GM18907 (cell line): ENCODE measurements around the gene IFI44.

Experiments
- ATAC-seq: cut with Tn5 transposase; IDR thresholded peaks from one replicate; pipeline ENCODE4 v1.9.1; 2021; ENCODE audit warnings: mild to moderate bottlenecking, moderate library complexity; ENCODE audit not compliant: unreplicated experiment

Gene IFI44

DNA sequence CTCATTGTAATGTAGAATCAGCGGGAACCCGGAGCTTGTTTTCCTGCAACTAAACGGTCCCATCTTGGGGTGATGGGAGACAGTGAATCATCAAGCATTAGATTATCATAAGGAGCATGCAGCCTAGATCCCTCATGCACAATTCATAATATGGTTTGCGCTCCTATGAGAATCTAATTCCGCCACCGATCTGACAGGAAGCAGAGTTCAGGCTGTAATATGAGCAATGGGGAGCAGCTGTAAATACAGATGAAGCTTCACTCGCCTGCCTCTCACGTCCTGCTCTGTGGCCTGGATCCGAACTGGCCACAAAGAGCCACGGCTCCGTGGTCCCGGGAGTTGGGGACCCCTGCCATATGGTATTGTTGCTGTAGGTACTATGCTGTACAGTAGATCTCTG is 1.6 kb downstream of the IFI44 start:
- ATAC-seq: peak; percentile 41

DNA sequence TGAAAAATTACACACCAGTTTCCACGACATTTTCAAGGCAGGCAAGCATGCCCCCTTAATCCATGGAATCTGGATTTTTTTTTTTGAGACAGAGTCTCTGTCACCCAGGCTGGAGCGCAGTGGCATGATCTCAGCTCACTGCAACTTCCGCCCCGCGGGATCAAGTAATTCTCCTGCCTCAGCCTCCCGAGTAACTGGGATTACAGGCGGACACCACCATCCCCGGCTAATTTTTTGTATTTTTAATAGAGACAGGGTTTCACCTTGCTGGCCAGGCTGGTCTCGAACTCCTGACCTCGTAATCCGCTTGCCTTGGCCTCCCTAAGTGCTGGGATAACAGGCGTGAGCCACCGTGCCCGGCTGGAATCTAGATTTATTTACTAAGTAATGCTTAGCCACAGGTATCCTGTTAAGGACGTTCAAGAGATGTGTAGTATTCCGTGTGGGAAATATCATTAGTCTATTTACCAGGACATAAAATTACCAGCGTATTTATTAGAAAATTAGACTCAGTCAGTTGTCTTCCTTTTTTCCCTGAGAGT is 2.5 kb downstream of the IFI44 start:
- no peak for ATAC-seq

DNA sequence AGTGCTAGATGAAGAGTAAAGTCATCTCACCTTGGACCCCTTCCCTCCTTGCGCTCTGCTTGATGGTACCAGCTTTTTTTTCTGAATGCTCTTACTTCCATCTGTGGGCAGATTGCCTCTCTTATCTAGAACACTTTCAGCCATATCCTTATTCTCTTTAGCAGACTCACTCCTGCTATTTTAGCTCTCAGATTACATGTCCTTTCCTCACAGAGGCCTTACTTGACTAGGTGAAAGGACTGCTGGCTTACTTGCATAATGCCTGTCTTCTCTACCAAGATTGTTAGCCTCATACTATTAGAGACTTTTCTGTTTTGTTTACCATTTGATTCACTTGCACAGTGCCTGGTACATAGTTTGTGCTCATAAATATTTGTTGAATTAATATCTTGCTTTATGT is 9.3 kb downstream of the IFI44 start:
- no peak for ATAC-seq

GRCh38 chr1:78663923-78664322 is 14.3 kb downstream of the IFI44 start:
- no peak for ATAC-seq

GRCh38 chr1:78664763-78665162 is 15.1 kb downstream of the IFI44 start:
- peak; percentile 33 for ATAC-seq

GRCh38 chr1:78665809-78666208 is 16.2 kb downstream of the IFI44 start:
- no peak for ATAC-seq

- no peak for ATAC-seq
Observed at GRCh38 chr1:78667939-78668338, 18.3 kb downstream of the IFI44 start.

GRCh38 chr1:78668427-78668826 is 18.8 kb downstream of the IFI44 start:
- ATAC-seq: no peak

GRCh38 chr1:78672428-78672827 is 22.8 kb downstream of the IFI44 start:
- no peak for ATAC-seq

- peak; percentile 31 for ATAC-seq
Observed at GRCh38 chr1:78673120-78673519, 23.5 kb downstream of the IFI44 start.

DNA sequence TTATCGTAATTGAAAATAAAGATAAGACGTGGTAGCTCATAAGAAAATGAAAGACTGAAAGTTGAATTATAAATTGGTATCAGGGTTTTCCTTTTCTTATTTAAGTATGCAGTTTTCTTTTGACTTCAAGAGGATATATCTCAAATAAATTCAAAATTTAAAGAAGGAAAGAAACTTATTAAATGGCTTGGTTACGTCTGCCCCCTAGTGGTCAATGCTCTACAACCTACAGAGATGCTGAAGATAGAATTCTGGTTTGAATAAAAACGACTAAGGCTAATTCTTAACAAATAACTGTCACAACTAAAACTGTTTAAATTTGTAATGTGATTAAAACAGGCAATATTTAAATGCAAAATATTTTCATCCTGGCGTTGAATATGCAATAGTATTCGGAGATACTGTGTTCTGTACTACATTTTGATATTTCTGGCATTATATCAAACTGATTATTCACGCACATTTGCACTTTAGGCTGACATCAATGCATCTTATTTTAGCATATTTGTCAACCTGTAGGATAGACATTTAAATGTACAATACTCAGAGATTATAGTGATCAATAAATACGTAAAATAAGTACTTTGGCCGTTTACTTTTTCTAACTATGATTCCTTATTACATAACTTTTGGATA is 26.8 kb downstream of the IFI44 start:
- no peak for ATAC-seq

DNA sequence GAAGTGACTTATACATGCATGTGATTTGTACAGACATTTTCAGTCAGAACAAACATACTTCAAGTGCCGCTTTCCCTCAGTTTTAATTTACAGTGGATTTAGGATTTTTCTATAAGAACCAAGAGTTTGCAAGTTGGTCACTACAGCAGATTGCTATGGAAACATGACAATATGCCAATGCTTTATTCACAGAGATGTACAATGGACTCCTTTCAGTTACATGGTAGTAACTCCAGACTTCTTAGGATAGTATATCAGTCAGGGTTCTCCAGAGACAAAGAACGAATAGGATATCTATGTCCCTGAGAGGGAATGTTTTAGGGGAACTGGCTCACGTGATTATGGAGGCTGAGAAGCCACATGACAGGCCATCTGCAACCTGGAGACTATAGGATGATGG is 27.4 kb downstream of the IFI44 start:
- no peak for ATAC-seq

GRCh38 chr1:78677788-78678187 is 28.2 kb downstream of the IFI44 start:
- no peak for ATAC-seq

DNA sequence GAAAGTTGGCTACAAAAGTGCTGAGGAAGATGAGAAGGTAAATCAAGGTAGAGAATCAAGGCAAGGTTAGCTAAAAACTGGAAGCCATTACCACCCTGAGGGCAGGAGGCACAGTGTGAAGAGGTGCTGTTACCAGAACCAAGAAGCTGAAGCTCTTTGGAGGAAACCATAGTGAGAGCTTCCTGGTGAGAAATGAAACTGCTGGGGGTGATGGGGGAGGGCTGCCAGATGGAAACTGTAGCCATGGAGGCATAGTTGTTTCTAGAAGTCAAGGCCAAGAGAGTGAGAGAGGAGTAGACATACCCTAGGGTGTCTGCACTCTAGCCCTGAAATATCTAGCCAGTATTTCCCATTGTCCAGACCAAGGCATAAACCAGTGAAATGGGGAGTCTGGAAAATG is 28.7 kb downstream of the IFI44 start:
- ATAC-seq: peak; percentile 87

DNA sequence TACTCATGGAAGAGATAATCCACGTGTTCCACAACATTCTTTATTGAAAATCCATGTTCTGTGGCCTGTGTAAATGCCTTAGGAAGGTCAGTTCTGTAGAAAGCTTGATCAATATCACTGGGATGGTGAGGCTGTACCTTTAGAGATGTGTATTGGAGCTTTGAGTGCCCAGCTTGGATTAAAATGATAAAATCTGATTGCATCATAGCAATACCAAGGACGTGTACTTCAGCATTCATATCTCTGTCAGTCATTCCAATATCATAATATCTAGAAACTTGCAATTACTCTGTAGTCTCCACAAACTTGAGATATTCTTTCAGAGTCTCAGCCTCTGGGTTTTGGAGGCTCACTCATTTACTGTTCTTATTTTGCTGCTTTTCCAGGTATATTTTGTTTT is 31.6 kb downstream of the IFI44 start:
- no peak for ATAC-seq

- no peak for ATAC-seq
Observed at GRCh38 chr1:78682496-78682895, 32.9 kb downstream of the IFI44 start.

GRCh38 chr1:78683079-78683478 is 33.4 kb downstream of the IFI44 start:
- no peak for ATAC-seq

DNA sequence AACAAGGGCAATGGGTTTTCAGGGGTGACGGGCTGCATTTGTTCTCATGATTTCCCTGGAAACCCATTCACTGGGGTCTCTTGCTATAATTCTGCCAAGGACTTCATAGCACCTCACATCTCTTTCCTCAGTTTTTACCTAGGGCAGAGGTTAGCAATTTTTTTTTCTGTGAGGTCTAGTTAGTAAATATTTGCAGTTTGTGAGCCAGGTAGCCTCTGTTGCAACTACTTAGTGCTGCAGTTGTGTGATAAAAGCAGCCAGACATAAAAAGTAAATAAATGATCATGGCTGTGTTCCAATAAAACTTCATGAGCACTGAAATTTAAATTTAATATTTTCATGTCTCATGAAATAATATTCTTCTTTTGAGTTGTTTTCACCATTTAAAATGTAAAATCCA is 37.7 kb downstream of the IFI44 start:
- no peak for ATAC-seq

- no peak for ATAC-seq
Observed at GRCh38 chr1:78687914-78688313, 38.3 kb downstream of the IFI44 start.

- ATAC-seq: no peak
Observed at GRCh38 chr1:78688697-78689096, 39.1 kb downstream of the IFI44 start.

GRCh38 chr1:78690516-78690915 is 40.9 kb downstream of the IFI44 start:
- ATAC-seq: no peak

DNA sequence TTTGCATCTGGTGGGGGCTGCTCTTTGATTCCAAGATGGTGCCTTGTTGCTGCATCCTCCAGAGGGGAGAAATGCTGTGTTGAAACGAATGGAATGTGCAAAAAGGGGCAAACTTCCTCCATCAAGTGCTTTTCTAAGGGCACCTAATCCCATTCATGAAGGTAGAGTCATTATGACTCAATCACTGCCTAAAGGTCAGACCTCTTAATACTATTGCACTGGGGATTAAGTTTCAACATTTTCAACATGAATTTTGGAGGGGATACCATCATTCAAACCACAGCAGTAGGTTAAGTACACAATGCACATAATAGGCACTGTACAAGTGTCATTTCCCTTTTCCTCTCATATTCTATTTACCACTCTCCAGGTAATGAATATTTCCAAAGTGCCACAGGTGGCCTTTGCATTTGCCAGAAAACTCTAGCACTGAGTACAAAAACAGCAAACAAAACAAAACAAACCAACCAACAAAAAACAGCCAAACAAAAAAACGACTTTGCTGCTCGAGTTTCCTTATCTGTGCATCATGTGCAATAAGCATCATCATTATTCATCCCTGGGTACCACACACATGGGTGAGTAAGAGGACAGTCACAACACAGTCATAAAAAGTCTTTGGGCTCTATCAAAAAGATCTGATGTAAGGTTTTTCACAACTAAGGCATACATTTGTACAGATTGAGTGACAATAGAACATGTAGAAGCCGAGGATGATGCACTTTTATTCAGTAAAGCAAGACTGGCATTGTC is 42.5 kb downstream of the IFI44 start:
- no peak for ATAC-seq
